ENCODE results near the gene PROZ.

DNA sequence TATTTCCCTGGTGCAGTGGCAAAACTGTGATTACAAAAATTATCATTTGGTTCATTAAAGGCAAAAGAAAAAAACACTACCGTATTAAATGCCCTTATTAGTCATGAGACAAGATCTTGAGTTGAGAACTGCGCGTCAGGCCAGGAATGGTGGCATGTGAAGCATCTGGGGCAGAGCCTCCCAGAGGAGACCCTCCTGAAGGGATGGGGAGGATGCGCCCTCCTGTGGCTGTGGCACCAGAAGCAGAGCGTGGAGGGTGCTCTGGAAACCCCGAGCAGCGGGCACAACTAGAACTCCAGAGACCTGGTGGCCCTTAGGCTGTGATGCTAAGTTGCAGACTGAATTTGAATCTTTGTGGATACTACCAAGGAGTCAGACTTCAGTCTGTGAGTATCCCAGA lies 62.4 kb downstream of the PROZ start:
- TF ChIP-seq, protein P1, sequence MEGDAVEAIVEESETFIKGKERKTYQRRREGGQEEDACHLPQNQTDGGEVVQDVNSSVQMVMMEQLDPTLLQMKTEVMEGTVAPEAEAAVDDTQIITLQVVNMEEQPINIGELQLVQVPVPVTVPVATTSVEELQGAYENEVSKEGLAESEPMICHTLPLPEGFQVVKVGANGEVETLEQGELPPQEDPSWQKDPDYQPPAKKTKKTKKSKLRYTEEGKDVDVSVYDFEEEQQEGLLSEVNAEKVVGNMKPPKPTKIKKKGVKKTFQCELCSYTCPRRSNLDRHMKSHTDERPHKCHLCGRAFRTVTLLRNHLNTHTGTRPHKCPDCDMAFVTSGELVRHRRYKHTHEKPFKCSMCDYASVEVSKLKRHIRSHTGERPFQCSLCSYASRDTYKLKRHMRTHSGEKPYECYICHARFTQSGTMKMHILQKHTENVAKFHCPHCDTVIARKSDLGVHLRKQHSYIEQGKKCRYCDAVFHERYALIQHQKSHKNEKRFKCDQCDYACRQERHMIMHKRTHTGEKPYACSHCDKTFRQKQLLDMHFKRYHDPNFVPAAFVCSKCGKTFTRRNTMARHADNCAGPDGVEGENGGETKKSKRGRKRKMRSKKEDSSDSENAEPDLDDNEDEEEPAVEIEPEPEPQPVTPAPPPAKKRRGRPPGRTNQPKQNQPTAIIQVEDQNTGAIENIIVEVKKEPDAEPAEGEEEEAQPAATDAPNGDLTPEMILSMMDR (IDR thresholded peaks at IDR 0.05 in 8 of 11, conservative IDR thresholded peaks at IDR 0.05 in 3 of 11) = peak in 1 of 11 experiments; percentile 29
- TF ChIP-seq POLR2A (IDR thresholded peaks at IDR 0.05) = no peak
- no peak for TF ChIP-seq POLR2AphosphoS5 (IDR thresholded peaks at IDR 0.05)
